ENCODE results near the gene OR7C1. TPM values are rescaled to one million over a fixed set of nuclear protein-coding genes. Genes with fewer than 3 reads are reported as not detected.

Gene OR7C1
- total RNA-seq, 4 donors from 2014 or later, result under 0.01 TPM; not detected in 3

GRCh38 chr19:14814982-14815652, 19.9 kb downstream of the OR7C1 start:
- no peaks in the 10 kb centered on the region for H3K4me1 ChIP-seq

DNA sequence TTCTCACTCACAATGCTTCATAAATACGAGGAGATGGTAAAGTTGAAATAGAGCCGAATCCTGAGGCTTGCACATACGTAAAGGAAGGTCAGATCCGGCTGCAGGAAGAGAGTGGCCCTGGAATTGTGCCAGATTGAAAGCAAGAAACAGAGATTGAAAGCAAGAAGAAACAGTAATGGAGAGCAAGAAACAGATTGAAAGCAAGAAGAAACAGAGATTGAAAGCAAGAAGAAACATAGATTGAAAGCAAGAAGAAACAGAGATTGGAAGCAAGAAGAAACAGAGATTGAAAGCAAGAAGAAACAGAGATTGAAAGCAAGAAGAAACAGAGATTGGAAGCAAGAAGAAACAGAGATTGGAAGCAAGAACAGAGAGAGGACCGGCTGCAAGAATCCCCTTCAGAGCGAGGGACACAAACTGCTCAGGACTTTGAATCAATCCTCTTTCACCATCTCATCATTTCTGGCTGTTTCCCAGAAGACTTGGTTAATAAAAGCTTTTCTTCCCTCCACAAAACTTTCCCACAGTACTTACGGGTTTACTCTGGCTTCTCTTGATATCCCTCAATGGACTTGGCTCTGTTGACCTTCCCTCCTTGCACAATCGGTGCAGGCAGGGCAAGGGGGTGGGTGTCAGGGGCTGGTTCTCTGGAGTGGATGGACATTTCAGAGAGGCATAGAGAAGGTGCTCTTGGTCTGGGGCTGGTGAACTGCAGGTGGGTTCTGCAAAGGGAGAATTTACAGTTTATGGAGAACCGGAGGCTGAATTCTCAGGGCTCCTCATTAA, 25.5 kb downstream of the OR7C1 start:
- in situ Hi-C loops (cut with MboI; ENCODE audit: low pct_ligation_motif_present in 1 of 4, low pct_unique_long_range_greater_than_20kb in 1 of 4, low sequenced_read_pairs in 3 of 4) (no loop called here), intact Hi-C loops (cut with DNase I; ENCODE audit: low total_unique reads) (loop anchor here (2.0 to 10.0 kb wide), 2 partner anchors 79 to 665 kb away; partner anchors contain the start of gene PGLYRP2)
- 43 to 54% methylated on average over 8 to 9 of the region's 9 CpGs for WGBS, 2 donors (ENCODE audit: low coverage in 1 of 2)
- no peak for DNase-seq
- Histone ChIP-seq H3K4me1 (no peaks in the 10 kb centered on the region), H3K27me3 (no peaks in the 10 kb centered on the region), H3K36me3 (no peaks in the 10 kb centered on the region), H3K27ac (no peak overlapping the region), H3K9me3 (no peaks in the 10 kb centered on the region), H3K4me3 (no peak overlapping the region)
- no peak for TF ChIP-seq EP300 (IDR thresholded peaks at IDR 0.05; ENCODE audit: low read depth)
- no peak for TF ChIP-seq POLR2A (IDR thresholded peaks at IDR 0.05)
- TF ChIP-seq, protein P1, sequence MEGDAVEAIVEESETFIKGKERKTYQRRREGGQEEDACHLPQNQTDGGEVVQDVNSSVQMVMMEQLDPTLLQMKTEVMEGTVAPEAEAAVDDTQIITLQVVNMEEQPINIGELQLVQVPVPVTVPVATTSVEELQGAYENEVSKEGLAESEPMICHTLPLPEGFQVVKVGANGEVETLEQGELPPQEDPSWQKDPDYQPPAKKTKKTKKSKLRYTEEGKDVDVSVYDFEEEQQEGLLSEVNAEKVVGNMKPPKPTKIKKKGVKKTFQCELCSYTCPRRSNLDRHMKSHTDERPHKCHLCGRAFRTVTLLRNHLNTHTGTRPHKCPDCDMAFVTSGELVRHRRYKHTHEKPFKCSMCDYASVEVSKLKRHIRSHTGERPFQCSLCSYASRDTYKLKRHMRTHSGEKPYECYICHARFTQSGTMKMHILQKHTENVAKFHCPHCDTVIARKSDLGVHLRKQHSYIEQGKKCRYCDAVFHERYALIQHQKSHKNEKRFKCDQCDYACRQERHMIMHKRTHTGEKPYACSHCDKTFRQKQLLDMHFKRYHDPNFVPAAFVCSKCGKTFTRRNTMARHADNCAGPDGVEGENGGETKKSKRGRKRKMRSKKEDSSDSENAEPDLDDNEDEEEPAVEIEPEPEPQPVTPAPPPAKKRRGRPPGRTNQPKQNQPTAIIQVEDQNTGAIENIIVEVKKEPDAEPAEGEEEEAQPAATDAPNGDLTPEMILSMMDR (IDR thresholded peaks at IDR 0.05), result no peak
- TF ChIP-seq POLR2AphosphoS5 (IDR thresholded peaks at IDR 0.05), result no peak

More at GRCh38 chr19:14814982-14815652, 19.9 kb downstream of the OR7C1 start:
- TF ChIP-seq EP300 (IDR thresholded peaks at IDR 0.05; ENCODE audit: low read depth) (no peak), POLR2A (IDR thresholded peaks at IDR 0.05) (no peak), POLR2AphosphoS5 (IDR thresholded peaks at IDR 0.05) (no peak)
- TF ChIP-seq, protein P1 (IDR thresholded peaks at IDR 0.05), result no peak
- H3K9me3 ChIP-seq, result no peaks in the 10 kb centered on the region
- 40 to 65% methylated on average over 1 to 2 of the region's 2 CpGs for WGBS, 2 donors (ENCODE audit: low coverage in 1 of 2)
- no peaks in the 10 kb centered on the region for H3K27me3 ChIP-seq
- no peak overlapping the region for H3K4me3 ChIP-seq
- no peaks in the 10 kb centered on the region for H3K36me3 ChIP-seq
- no peak overlapping the region for H3K27ac ChIP-seq
- no peak for DNase-seq
- intact Hi-C loops (cut with DNase I; ENCODE audit: low total_unique reads) (no loop called here), in situ Hi-C loops (cut with MboI; ENCODE audit: low pct_ligation_motif_present in 1 of 4, low pct_unique_long_range_greater_than_20kb in 1 of 4, low sequenced_read_pairs in 3 of 4) (no loop called here)

- intact Hi-C loops (cut with DNase I; ENCODE audit: low total_unique reads) (loop anchor here (10.0 kb wide), 1 partner anchor 670 kb away; the partner anchor contains the start of gene PGLYRP2), in situ Hi-C loops (cut with MboI; ENCODE audit: low pct_ligation_motif_present in 1 of 4, low pct_unique_long_range_greater_than_20kb in 1 of 4, low sequenced_read_pairs in 3 of 4) (no loop called here)
- WGBS, 2 donors (ENCODE audit: low coverage in 1 of 2), result 78% methylated on average over 3 of the region's 3 CpGs; no CpG with 5 or more reads in 1 of the 2 donors
- H3K27ac ChIP-seq, result no peak overlapping the region
- no peak for DNase-seq
- no peaks in the 10 kb centered on the region for H3K36me3 ChIP-seq
- no peak overlapping the region for H3K4me3 ChIP-seq
- TF ChIP-seq, protein P1 (IDR thresholded peaks at IDR 0.05), result no peak
- no peaks in the 10 kb centered on the region for H3K4me1 ChIP-seq
- H3K9me3 ChIP-seq, result no peaks in the 10 kb centered on the region
- H3K27me3 ChIP-seq, result no peaks in the 10 kb centered on the region
Observed at GRCh38 chr19:14804765-14805164, 30.2 kb downstream of the OR7C1 start.

DNA sequence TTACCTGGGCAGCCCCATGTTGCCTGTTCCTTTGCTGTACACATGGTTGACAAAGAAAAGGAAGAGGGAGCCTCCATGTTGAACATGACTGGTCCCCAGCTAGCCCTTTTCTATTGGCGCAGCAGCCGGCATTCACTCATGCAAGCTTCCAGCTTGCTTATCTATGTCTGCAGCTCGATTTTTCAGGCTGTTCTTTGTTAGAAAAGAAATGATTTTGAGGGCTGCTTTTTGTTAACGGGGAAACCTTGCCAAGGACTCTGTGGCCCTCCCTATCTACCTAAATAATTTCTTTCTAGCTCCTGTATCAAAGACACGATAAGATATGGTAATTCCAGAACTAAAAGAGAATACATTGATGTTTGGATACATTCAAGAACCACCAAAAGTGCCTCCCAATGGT, 36.2 kb downstream of the OR7C1 start:
- no peaks in the 10 kb centered on the region for H3K4me1 ChIP-seq
- H3K27me3 ChIP-seq, result no peaks in the 10 kb centered on the region
- H3K4me3 ChIP-seq, result no peak overlapping the region
- H3K27ac ChIP-seq, result no peak overlapping the region
- no peaks in the 10 kb centered on the region for H3K36me3 ChIP-seq
- whole genome bisulfite sequencing, 2 donors (ENCODE audit: low coverage in 1 of 2), result 82 to 100% methylated on average over 1 to 5 of the region's 5 CpGs
- no peaks in the 10 kb centered on the region for H3K9me3 ChIP-seq
- intact Hi-C loops (cut with DNase I; ENCODE audit: low total_unique reads) (no loop called here), in situ Hi-C loops (cut with MboI; ENCODE audit: low pct_ligation_motif_present in 1 of 4, low pct_unique_long_range_greater_than_20kb in 1 of 4, low sequenced_read_pairs in 3 of 4) (no loop called here)
- no peak for DNase-seq
- TF ChIP-seq EP300 (IDR thresholded peaks at IDR 0.05; ENCODE audit: low read depth) (no peak), POLR2AphosphoS5 (IDR thresholded peaks at IDR 0.05) (no peak), POLR2A (IDR thresholded peaks at IDR 0.05) (no peak)
- TF ChIP-seq, protein P1 (IDR thresholded peaks at IDR 0.05), result no peak
